Activated naive CD4-positive, alpha-beta T cell (primary cell): ENCODE results near the gene ZC3H18.

Experiments
- DNase-seq, 4 experiments: peaks; one replicate each; lab custom pipeline; 2025; lab: John Stamatoyannopoulos, UW

Gene ZC3H18

GRCh38 chr16:88623858-88624257, 53.7 kb downstream of the ZC3H18 start:
- no peak for DNase-seq

GRCh38 chr16:88624481-88624880, 54.3 kb downstream of the ZC3H18 start:
- DNase-seq, result no peak

- no peak for DNase-seq
Observed at GRCh38 chr16:88624977-88625576, 54.9 kb downstream of the ZC3H18 start.

GRCh38 chr16:88626646-88627045, 56.4 kb downstream of the ZC3H18 start:
- no peak for DNase-seq

- no peak for DNase-seq
Observed at GRCh38 chr16:88627531-88628411, 57.6 kb downstream of the ZC3H18 start.

- no peak for DNase-seq
Observed at GRCh38 chr16:88628512-88628974, 58.3 kb downstream of the ZC3H18 start.

- no peak for DNase-seq
Observed at GRCh38 chr16:88629835-88630234, 59.6 kb downstream of the ZC3H18 start.

- no peak for DNase-seq
Observed at GRCh38 chr16:88630433-88630832, 60.2 kb downstream of the ZC3H18 start.

GRCh38 chr16:88630941-88631340, 60.7 kb downstream of the ZC3H18 start:
- no peak for DNase-seq

GRCh38 chr16:88631384-88631783, 61.2 kb downstream of the ZC3H18 start:
- no peak for DNase-seq

GRCh38 chr16:88631920-88632586, 61.9 kb downstream of the ZC3H18 start:
- DNase-seq, result no peak

- no peak for DNase-seq
Observed at GRCh38 chr16:88632587-88632930, 62.4 kb downstream of the ZC3H18 start.

GRCh38 chr16:88633684-88634140, 63.5 kb downstream of the ZC3H18 start:
- peak in 1 of 4 experiments; percentile 26 for DNase-seq

- peak in 1 of 4 experiments; percentile 29 for DNase-seq
Observed at GRCh38 chr16:88634141-88634993, 64.2 kb downstream of the ZC3H18 start.

- DNase-seq, result no peak
Observed at GRCh38 chr16:88634994-88635670, 64.9 kb downstream of the ZC3H18 start.

GRCh38 chr16:88635671-88636319, 65.6 kb downstream of the ZC3H18 start:
- DNase-seq, result no peak

- no peak for DNase-seq
Observed at GRCh38 chr16:88636488-88637265, 66.5 kb downstream of the ZC3H18 start.

- DNase-seq, result no peak
Observed at GRCh38 chr16:88638323-88639230, 68.4 kb downstream of the ZC3H18 start, which contains the start of gene IL17C. TSS of gene IL17C (plus strand) at chr16:88638572. CDS start at chr16:88638642, 70 bp downstream.
